Measurements from ENCODE around the gene PTPRN2. TPM values are rescaled to one million over a fixed set of nuclear protein-coding genes. Genes with fewer than 3 reads are reported as not detected.

Gene PTPRN2
- total and polyA plus RNA-seq, 9 of the 15 experiments (the other 6 are each of a cell fraction or from before 2014, with no cell fraction given) = not detected

DNA sequence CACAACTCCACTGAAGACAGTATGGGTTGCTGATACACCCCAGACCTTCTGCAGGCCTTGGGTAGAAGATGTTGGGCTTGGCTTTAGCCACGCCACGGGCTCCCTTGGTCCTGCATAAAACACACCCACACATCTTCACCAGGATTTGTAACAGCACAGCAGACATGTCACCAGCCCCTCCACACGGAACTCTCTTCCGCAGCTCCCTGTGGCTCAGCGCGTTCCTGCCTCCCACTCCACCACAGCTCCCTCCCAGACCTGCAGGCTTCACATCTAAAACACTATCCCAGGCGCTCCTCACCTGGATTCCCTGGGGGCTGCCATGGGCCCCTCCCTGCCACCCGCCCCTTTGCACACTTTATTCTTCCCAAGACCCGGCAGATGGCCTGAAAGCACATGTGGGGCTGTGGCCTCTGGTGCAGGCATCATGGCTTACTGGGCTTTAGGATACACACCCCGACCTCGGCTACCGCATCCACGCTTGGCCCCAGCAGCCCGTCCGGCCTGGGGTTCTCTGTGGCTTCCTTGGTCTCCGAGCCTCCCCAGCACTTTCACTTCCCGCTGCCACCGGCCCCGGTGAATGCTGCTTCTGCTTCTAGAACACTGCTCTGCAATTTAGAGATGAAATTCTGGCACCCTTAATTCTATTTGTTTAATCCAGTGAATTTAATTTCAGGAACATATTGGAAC lies 818.0 kb downstream of the PTPRN2 start (continued):
- TF ChIP-seq, protein P1, sequence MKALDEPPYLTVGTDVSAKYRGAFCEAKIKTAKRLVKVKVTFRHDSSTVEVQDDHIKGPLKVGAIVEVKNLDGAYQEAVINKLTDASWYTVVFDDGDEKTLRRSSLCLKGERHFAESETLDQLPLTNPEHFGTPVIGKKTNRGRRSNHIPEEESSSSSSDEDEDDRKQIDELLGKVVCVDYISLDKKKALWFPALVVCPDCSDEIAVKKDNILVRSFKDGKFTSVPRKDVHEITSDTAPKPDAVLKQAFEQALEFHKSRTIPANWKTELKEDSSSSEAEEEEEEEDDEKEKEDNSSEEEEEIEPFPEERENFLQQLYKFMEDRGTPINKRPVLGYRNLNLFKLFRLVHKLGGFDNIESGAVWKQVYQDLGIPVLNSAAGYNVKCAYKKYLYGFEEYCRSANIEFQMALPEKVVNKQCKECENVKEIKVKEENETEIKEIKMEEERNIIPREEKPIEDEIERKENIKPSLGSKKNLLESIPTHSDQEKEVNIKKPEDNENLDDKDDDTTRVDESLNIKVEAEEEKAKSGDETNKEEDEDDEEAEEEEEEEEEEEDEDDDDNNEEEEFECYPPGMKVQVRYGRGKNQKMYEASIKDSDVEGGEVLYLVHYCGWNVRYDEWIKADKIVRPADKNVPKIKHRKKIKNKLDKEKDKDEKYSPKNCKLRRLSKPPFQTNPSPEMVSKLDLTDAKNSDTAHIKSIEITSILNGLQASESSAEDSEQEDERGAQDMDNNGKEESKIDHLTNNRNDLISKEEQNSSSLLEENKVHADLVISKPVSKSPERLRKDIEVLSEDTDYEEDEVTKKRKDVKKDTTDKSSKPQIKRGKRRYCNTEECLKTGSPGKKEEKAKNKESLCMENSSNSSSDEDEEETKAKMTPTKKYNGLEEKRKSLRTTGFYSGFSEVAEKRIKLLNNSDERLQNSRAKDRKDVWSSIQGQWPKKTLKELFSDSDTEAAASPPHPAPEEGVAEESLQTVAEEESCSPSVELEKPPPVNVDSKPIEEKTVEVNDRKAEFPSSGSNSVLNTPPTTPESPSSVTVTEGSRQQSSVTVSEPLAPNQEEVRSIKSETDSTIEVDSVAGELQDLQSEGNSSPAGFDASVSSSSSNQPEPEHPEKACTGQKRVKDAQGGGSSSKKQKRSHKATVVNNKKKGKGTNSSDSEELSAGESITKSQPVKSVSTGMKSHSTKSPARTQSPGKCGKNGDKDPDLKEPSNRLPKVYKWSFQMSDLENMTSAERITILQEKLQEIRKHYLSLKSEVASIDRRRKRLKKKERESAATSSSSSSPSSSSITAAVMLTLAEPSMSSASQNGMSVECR (CRISPR knock-in tag; IDR thresholded peaks at IDR 0.05) = no peak
- TF ChIP-seq NR1H2 (CRISPR knock-in tag; IDR thresholded peaks at IDR 0.05) (no peak), TEAD4 (IDR thresholded peaks at IDR 0.05; ENCODE audit: low read length) (no peak), TEAD4 (CRISPR knock-in tag; IDR thresholded peaks at IDR 0.05; ENCODE audit: borderline replicate concordance) (no peak)

DNA sequence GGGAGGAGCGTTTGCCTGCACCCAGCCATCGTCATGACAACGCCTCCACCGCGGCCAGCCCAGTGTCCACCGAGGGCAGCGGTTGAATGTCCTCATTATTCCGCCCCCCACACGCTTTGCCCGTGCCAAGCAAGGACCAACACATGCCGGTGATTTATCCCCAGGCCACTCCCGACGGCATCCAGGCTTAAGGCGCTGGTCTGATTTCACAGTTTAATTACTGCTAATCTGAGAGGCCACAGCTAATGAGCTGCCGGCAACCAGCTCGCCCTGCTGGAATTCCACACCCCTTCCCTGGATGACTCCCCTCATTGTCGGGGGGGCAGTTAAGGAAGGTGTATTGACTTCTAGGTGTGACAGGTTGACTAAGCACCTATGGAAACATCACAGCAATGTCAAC lies 818.5 kb downstream of the PTPRN2 start:
- Histone ChIP-seq H3K9ac (ENCODE audit: insufficient read depth in 1 of 2, low read depth in 2 of 2, low read length in 2 of 2) (no peak overlapping the region), H3K4me1 (replicated peaks in 1 of 2; ENCODE audit: control insufficient read depth in 2 of 2, insufficient read depth in 2 of 2, low read length in 2 of 2) (no peaks in the 10 kb centered on the region), H4K20me1 (replicated peaks; ENCODE audit: control insufficient read depth, insufficient read depth, low read length) (no peaks in the 10 kb centered on the region; the same call in 1 of the 2 replicates), H3K79me2 (ENCODE audit: control insufficient read depth, insufficient read depth, low read length) (no peaks in the 10 kb centered on the region), H3K9me1 (ENCODE audit: control insufficient read depth, insufficient read depth, low read length) (no peaks in the 10 kb centered on the region), H2AFZ (ENCODE audit: low read depth, low read length) (no peak overlapping the region), H3K4me2 (ENCODE audit: insufficient read depth, low read length) (no peak overlapping the region), H3K27me3 (ENCODE audit: control insufficient read depth in 2 of 2, insufficient read depth in 2 of 2, low read length in 2 of 2) (peaks cover 27 to 68% of the 10 kb centered on the region in 2 experiments), H3K27ac (ENCODE audit: extremely low read depth, low read depth, low read length) (no peak overlapping the region), H3K9me3 (replicated peaks; ENCODE audit: control insufficient read depth, insufficient read depth, low read depth, low read length) (no peaks in the 10 kb centered on the region; the same call in 1 of the 2 replicates), H3K4me3 (no peak overlapping the region), H3K36me3 (ENCODE audit: control insufficient read depth, insufficient read depth, low read length) (no peaks in the 10 kb centered on the region)
- under 1% methylated on average over 17 of the region's 17 CpGs for WGBS (ENCODE audit: insufficient coverage, low coverage, missing lambda C conversion rate)
- ChIA-PET POLR2A (interaction anchor here (0.6 to 0.7 kb wide), 2 partner anchors 16 to 49 kb away, joined by 4 read pairs; no protein-coding TSS in a partner anchor), CTCF (ENCODE audit: low intra/inter-chr PET ratio) (no interaction called here)
- in situ Hi-C loops (cut with MboI) = no loop called here
- no peak for ATAC-seq
- intact Hi-C loops (cut with micrococcal nuclease) = no loop called here
- FAIRE-seq = no peak
- BruUV-seq (replicated peaks) = no TSS peak
- DNase-seq (ENCODE audit: extremely low read depth in 1 of 4, low spot score in 3 of 4) = no peak
- TF ChIP-seq, protein P2, sequence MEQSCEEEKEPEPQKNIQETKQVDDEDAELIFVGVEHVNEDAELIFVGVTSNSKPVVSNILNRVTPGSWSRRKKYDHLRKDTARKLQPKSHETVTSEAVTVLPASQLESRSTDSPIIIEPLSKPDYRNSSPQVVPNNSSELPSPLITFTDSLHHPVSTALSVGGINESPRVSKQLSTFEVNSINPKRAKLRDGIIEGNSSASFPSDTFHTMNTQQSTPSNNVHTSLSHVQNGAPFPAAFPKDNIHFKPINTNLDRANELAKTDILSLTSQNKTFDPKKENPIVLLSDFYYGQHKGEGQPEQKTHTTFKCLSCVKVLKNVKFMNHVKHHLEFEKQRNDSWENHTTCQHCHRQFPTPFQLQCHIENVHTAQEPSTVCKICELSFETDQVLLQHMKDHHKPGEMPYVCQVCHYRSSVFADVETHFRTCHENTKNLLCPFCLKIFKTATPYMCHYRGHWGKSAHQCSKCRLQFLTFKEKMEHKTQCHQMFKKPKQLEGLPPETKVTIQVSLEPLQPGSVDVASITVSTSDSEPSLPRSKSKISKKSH (CRISPR knock-in tag; IDR thresholded peaks at IDR 0.05) = no peak
- TF ChIP-seq RFX1 (IDR thresholded peaks at IDR 0.05) (peak; percentile 38; the same call in 1 of the 2 replicates), CBFB (CRISPR knock-in tag; IDR thresholded peaks at IDR 0.05) (no peak)
